ENCODE measurements around the gene EPHA4.
A peak's percentile ranks its signal among the peaks of the same experiment; 100 is the strongest.

EPHA4 gene

DNA sequence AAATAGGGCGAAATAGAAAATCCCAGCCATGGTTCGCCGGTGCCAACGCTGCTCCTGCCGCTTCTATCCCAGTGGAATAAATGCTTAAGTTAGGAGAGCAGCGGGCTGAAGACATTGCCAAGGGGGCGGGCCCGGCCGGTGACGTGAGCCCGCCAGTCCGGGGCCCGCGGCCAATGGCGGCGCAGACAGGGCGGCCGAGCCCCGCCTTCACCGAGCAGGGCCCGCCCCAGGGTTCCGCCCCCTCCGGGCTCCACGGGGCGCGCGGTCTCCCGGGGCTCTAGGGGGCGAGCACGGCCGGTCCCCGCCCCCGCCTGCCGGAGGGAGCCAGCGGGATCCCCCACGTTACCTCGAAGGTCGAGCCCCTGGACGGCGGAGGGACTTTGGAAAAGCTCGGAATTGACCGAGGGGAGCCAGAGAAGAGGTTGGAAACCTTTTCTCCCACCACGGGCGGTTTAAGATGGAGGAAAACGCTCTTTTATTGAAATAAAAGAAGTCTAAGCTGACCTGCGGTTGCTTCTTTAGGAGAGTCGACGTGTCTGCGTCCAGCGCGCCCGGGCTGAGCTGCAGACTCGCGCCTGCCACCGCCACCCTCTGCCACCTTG is at the start of gene EPHA4:
Gene EPHA4, minus strand, starts transcription at position 86 of the 602 bp plus-strand sequence. Its CDS starts 56 bp downstream, at position 30.
- ATAC-seq (peak; percentile 95), DNase-seq (peak; percentile 83)

DNA sequence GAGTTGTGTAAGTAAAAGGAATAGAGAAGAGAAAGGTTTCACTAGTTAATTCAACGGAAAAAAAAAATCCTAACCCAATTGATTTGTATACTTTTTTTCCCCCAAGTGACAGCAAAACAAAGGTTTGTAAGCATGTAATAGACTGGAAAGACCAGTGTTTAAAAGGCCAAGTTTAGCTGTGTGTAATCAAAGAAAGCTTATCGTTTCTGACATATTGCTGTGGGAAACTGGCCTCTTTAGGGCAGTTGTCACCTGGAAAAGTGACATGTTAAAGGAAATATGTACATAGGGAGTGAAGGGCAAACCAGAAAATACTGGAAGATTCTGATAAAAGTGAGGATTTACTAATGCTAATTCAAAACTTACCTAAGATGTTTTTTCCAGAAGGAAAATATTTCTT is 45.9 kb upstream of the EPHA4 start:
- ATAC-seq (no peak), DNase-seq (no peak)

DNA sequence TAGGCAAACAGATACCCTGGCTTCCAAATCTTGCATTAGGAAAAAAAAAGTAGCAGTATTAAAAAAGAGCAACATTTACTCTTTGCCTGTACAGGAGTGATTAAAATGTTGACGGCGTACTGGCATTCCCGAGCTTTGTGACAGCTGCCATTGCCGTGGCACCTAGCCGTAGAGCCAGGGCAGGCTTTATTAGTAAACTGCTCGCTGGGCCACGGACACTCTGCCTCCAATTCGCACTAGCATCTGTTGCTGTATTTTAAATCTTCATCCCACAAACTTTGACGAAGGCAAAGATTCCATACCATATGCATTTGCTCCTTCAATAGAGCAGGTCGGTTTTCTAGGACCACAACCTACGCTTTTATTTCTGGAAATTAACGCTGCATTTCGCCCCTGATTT is 44.5 kb upstream of the EPHA4 start:
- DNase-seq (no peak), ATAC-seq (no peak)

DNA sequence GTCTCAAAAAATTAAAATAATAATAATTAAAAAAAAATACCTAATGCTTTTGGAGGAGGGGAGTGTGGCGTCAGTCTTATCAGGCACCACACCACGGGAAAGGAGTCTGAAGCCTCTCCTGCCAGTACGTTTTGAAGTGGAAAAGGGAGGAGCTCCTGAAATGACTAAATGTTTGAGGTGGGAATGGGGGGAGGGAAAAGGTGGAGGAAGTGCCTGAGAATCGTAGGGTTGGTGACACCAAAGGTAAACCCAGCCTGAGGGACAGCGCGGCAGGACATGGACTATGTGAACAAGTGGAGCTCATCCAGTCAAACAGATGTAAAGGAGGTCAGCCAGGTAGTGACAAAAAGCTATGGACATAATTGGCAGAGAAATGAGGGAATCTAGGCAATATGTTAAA is 42.2 kb upstream of the EPHA4 start:
- ATAC-seq, result no peak
- DNase-seq, result no peak

DNA sequence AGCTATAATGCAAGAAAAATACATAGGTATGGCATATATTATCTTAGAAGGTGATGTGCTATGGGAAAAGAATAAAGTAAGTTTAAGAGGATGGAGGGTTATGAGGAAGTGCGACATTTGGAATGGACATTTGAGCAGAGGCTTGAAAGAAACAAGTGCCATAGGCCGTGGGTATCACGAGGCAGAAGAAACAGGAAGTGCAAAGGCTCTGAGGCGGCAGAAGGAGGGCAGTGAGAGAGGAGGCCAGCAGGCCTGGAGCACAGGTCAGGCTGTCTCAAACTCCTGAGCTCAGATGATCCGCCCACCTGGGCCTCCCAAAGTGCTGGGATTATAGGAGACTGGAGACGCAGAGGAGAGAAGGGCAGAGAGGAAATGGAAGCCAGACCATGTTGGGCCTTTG is 40.7 kb upstream of the EPHA4 start:
- ATAC-seq, result no peak
- no peak for DNase-seq

DNA sequence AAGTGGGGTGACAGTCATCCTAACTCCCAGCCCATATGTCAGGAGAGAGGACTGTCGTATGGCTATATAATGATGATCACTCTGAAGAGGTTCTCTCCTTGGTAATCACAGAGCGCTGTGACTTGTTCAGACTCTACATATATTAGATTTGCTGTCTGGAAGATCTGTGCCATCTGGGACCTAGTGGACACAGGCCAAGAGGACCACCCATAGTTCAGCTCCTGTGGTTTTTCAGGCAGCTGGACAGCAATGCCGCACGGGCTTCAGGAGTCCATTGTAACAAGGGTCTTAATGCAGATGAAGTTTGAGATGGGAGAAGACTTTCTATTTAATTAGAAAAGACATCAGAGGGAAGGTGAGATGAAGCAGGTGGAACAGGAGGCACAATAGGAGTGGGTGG is 40.1 kb upstream of the EPHA4 start:
- ATAC-seq, result no peak

DNA sequence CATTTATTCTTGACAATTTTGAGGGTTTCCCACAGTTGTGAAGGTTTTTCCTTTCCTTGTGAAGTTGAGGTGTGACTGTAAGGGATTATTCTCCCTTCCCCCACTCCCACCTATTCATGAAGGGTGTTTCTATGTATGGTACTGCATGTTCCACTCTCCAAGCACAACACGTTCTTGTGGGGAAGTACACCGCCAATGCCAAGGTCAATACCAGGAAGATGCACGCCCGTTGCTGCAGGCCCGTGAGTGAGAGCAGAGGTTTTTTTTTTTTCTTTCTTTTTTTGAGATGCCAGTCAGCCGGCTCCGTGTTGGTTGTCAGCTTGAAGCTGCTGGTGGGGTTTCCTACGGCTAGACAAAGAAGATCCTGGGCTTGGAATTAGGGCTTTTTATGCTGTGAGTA is 38.6 kb upstream of the EPHA4 start:
- no peak for ATAC-seq
- no peak for DNase-seq

More for the DNA sequence above, 40.1 kb upstream of the EPHA4 start:
- no peak for DNase-seq

DNA sequence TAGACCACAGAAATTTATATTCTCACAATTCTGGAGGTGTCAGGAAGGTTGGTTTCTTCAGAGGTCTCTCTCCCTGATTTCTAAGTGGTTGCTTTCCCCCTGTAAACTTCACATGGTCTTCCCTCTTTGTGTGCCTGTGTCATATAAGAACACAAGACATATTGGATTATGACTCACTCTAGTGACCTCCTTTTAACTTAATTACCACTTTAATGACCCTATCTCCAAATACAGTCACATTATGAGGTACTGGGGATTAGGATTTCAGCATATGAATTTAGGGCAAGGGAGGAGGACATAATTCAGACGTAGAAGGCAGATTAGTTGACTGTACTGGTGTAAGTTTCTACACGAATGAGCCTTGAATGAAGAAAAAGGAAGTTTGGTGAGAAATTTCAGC is 38.2 kb upstream of the EPHA4 start:
- DNase-seq (no peak), ATAC-seq (no peak)

DNA sequence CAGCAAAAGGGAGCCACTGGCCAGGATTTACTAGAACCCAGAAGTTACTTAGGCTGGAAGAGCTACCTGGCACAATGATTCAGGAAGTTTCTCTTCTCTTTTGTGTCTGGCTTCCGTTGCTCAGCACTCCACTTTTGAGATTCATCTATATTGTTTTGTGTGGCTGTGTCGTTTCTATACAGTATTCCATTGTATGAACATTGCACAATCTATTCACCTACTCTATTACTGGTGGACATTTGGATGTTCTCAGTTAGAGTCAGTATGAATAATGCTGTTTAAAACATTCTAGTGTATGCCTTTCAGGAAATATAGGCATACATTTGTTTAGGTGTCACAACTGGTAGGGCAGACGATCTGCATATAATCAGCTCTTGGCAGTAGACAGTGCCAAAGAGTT is 36.3 kb upstream of the EPHA4 start:
- ATAC-seq (no peak), DNase-seq (no peak)

DNA sequence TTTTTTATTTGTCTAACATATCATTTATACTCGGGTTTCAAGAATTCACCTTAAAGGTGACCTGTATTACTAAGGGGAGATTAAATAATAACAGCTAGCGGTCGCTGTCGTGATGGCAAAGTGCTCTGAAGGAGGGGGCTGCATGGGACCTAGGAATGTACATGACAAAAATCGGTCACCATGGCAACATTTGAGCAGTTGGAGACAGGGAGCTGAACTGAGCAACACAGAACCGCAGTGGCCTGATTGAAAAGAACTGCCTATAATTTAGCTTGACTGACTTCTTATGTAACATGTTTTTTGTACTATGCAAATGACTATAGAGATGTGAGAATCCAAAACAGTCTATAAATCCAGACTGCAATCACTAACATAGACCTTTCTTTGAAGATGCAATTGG is 34.3 kb upstream of the EPHA4 start:
- ATAC-seq, result no peak

DNA sequence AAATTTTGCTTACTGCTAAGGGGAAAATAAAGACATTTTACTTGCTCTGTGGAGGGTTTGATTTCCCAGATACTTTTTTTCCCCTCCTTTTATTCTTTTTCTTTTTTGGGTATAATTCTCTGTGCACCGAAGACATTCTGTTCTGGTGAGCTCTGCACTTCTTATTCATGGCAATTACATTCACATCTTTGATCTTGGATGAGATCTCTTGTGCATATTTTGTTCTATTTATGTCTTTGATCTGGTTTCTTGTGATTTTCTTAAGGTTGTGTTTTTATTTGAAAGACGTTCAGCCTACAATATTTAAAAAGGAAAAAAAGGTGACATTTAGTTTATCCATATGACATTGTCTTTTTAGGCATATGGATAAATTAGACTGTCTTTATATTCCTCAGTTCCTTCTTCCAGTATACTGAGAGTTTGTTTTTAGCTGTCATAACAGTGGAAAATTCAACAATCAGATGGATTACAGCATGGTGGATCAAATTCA is 33.7 kb upstream of the EPHA4 start:
- DNase-seq (no peak), ATAC-seq (no peak)

More for the DNA sequence above, 34.3 kb upstream of the EPHA4 start:
- no peak for DNase-seq

DNA sequence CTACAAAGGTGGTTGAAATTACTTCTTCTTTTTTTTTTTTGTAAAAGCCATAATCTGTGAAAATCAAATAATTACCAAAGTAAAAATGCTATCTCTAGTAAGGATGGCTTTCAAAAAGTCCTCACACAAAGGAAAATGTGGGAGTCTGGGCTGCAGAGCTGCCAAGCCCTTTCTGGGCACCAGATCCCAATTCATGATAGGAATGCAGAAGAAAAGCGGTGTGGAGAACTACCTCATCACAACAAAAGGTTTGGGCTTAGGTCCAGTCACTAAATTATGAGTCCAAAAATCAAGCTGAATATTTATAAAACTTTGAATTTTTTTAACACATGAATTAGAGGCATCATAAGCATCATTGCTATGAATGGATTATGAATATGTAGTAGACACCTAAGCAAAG is 30.8 kb upstream of the EPHA4 start:
- DNase-seq (no peak), ATAC-seq (no peak)

DNA sequence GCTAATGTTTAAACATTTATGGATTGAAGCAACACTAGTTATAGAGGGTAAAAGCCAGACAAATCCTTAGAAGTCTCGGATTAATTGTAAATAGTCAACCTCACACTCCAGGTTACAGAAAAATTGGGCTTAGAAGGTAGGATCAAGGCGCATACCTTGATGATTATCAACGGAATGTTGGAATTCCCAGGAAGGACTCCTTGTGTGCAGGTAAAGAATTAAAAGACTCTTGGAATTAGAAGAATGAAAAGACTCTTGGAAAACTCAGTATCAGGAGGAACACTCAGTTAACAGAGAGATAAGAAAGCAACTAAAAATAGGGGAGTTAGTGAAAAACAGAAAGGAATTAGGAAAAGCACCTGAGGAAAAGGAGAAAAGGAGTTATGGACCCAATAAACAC is 29.3 kb upstream of the EPHA4 start:
- DNase-seq (no peak), ATAC-seq (no peak)

DNA sequence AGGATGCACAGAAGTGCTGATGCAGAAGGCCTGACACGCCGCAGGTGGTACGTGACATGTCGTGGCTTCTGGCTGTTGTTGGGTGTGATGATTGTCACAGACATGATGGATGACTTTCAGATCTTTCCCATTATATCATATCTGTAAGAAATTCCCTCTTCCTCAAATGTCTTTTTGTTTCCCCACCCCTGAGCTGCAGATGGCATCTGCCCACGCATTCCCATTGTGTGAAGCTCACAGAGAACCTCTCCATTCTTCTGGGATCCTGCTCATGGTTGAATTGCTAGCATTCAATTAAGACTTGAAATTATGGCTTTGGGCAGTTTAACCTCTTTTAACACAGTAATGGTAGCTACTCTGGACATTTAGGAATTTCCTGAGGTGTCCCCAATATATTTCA is 28.3 kb upstream of the EPHA4 start:
- no peak for ATAC-seq
- DNase-seq, result no peak

DNA sequence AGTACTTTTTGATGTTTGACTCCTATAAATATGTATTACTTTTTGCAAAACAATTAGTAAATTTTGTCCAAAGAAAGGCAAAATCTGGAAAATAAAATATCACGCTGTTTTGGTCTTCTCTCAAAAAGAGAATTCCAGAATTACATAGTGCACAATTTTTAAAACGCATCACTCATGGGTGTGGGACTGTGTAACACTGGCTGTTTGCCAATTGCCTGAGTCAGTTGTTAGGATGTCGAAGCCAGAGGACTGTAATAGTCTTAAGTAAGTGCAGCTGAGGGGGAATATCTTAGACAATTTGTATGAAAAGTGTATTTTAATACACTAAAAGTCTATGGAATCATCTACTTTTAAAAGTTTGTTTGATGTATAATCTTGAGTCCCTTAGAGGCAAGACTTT is 24.1 kb upstream of the EPHA4 start:
- no peak for ATAC-seq
- no peak for DNase-seq

DNA sequence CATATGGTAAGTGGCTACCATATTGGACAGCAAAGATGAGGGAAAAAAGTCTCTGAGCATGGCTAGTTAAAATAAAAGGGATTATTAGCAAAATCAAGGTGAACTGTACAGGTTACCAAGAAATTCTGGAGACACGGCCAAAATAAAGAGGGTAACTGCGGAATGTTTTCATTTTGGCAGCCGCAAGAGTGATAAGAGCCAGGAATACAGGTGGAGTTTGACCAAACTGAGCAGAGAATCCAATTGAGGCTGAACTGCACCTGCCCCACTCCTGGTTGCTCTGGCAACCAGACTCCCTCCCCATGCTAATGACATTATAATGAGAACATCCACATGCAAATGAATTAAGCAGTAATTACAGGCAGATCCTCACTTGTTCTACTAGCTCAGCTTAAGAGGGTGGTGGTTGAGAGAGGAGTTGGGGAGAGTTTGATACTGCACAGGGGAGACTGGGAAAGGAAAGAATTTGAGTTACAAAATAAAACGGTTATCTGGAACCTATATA is 18.8 kb upstream of the EPHA4 start:
- no peak for DNase-seq
- no peak for ATAC-seq

DNA sequence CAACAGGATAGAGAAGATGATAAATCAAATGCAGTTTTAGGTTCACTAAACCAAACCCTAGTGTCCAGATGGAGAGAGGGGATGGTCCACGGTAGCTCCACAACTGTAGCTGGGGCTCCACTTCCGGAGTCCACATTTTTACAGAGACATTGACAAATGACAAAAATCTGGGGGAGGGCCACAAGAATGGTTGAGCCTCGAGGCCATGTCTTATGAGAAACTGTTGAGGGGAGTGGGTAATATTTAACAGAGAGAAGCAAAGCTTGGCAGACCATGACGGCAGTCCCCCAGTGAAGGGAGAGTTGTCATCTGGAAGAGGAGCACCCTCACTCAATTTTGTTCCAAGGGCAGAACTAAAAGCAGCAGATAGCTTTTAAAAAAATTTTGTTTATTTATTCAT is 17.6 kb upstream of the EPHA4 start:
- DNase-seq (no peak), ATAC-seq (no peak)

DNA sequence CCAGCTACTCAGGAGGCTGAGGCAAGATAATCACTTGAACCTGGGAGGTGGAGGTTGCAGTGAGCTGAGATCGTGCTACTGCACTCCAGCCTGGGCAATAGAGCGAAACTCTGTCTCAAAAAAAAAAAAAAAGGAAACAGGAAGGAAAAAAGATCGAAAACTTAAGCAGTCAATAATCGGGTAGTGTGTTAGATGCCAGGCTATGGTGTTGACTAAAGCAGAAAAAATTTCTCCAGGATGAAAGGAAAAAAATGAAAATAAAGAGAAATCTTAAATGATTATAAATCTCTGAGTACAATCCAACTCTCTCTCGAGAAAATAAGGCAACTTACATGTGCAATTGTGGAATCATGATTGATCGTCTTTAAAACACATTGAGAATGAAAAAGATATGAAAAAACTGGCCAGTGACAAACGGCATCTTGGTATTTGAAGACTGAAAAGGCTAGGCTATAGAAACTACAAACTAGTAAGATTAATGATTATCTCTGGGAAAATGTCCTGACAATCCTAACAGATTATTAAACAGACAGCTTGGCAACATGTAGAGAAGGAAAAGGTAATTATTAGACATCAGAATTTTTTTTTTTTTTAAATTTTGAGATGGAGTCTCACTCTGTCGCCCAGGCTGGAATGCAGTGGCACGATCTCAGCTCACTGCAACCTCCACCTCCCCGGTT is 16.3 kb upstream of the EPHA4 start:
- DNase-seq, result no peak
- no peak for ATAC-seq

DNA sequence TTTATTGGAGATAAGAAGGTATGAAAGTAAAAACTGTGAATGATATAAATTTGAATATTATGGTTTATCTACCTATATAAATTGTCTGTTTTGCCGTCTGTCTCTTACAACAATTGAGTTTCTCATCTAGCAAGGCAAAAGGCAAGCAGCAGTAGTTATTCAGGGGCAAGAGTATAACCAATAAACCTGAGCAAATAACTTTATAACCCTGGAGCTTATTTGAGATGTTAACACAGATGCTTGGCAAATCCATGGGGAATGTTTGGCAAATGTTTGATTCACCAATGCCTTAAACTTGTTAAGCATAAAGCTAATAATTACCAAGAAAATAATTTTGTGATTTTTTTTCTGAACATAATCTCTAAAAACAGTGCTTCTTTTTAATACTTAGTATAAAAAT is 9.9 kb upstream of the EPHA4 start:
- DNase-seq (no peak), ATAC-seq (no peak)

DNA sequence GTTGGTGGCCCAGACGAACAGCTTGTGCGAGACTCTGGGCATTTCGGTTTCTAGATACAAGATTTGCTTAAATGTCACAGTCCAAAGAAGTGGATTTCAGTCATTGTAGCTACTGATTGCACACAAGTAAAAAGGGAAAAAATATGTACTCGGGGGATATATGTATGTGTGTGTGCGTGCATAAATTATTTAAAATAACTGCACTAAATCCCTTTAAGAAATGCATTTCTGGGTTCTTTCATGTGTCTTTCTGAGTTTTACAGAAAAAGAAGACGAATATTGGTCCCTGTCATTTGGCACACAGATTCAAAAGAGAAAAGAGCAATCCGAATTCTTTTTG is 2.1 kb upstream of the EPHA4 start:
- no peak for DNase-seq
- no peak for ATAC-seq

DNA sequence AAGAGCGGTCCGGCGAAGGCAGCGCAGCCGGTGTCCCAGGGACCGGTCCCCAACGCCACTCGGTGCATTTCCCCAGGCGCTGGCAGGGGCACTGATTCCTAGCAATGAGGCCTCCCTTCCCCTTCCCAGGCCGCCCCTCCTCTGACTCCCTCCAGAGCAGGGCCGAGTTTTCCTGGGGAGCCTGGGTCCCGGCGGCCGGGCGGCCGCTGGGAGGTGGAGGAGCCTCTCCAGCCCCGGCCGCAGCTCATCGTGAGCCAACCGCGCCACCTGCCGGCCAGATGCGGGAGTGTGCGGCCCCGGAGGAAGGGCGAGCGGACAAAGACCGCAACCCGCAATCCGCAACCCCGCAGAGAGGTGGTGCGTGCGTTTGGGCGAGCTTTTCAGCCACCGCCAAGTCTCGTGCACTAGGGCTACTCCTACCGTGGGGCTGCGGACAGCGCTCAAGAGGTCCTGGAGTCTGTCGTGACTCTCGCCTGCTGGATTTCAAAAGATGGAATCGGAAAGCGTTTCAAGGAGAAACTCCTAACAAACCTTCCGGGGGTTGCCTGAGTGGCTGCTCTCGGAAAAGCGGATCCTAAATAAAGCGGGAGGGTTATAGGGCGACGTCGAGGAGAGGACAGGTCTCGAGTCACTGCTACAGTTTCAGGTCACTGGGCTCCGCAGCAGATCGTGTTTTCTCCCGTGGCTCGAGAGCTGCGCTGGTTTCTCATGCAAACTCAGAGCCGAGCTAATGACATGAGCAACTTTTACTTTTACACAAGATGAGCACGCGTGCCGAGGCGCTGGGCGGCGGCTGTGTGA is 1.5 kb upstream of the EPHA4 start:
- ATAC-seq (peak; percentile 58), DNase-seq (peak; percentile 86)

DNA sequence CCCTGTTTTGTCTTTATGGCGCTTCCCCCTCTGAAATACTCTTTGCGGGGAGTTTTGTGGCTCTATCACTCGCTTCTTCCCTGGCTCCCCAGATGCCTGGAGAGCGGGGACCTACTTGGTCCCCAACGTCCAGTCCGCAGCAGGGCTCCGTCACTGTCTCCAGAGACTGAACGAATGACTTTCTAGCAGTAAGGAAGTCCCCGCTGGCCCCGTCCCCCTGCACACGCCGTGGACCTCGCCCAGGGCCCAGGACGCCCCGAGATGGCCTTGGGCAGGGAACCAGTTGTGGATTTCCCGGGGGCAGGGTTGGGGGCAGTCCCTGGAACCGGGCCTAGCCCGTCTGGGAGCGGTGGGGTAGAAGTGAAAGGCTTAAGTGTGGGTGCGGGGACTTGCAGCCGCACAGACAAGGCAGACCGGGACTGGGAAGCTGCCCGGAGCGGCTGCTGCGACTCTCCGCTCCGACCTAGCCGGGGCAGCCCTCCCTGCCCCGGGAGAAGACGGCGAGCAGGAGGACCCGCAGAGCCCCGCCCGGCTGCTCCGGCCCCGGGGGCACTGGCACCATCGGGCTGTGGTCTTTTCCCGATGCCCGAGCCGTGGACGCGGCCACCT is 821 bp upstream of the EPHA4 start:
- DNase-seq, result no peak

More for the DNA sequence above, 821 bp upstream of the EPHA4 start:
- peak; percentile 25 for ATAC-seq
